Hindlimb muscle (tissue), 1 donor: ENCODE results near the gene FAM200A. TPM values are rescaled to one million over a fixed set of nuclear protein-coding genes. Genes with fewer than 3 reads are reported as not detected.
"Not testable (repeated sequence)": the region's sequence is repeated elsewhere in the genome, so short reads cannot be mapped to it uniquely, and the experiment has no call there.

Experiments
- DNase-seq: peaks from one replicate; pipeline ENCODE4 v3.0.0-alpha.2; 2013
- polyA plus RNA-seq: library from polyadenylated mRNA; unstranded; fragments of 120-200 nt; gene quantifications from one replicate; pipeline ENCODE4 v1.2.1, GENCODE V29; 2013; ENCODE audit not compliant: insufficient read length

Gene FAM200A
- polyA plus RNA-seq, 1 donor: 8.9 TPM

GRCh38 chr7:99558306-99559174 lies 6.6 kb upstream of the FAM200A start, which contains the start of gene ZNF655:
TSS of gene ZNF655 (plus strand) at chr7:99558642. CDS start at chr7:99560560, 1,918 bp downstream.
- DNase-seq: peak; percentile 93

- no peak for DNase-seq
These were observed 6.0 kb upstream of the FAM200A start for GRCh38 chr7:99557940-99558305.

- no peak for DNase-seq
These were observed 5.3 kb upstream of the FAM200A start for GRCh38 chr7:99557196-99557607.

- DNase-seq: no peak
These were observed 3.0 kb upstream of the FAM200A start for GRCh38 chr7:99554939-99555338.

- no peak for DNase-seq
These were observed 1.1 kb upstream of the FAM200A start for GRCh38 chr7:99553039-99553438.

- DNase-seq: no peak
These were observed 580 bp downstream of the FAM200A start for GRCh38 chr7:99551334-99551733.

- DNase-seq: not testable (repeated sequence)
These were observed 2.4 kb downstream of the FAM200A start for GRCh38 chr7:99549545-99549944.

GRCh38 chr7:99545308-99545707 lies 6.6 kb downstream of the FAM200A start:
- not testable (repeated sequence) for DNase-seq

GRCh38 chr7:99543916-99544315 lies 8.0 kb downstream of the FAM200A start:
- DNase-seq: no peak

- DNase-seq: no peak
These were observed 8.7 kb downstream of the FAM200A start for GRCh38 chr7:99543081-99543671.

GRCh38 chr7:99541212-99541611 lies 10.7 kb downstream of the FAM200A start:
- no peak for DNase-seq

- DNase-seq: no peak
These were observed 11.4 kb downstream of the FAM200A start for GRCh38 chr7:99540542-99540941.

GRCh38 chr7:99539213-99539811 lies 12.6 kb downstream of the FAM200A start:
- no peak for DNase-seq

- no peak for DNase-seq
These were observed 16.2 kb downstream of the FAM200A start for GRCh38 chr7:99535667-99536066.

- no peak for DNase-seq
These were observed 20.6 kb downstream of the FAM200A start for GRCh38 chr7:99531354-99531765.

- DNase-seq: no peak
These were observed 26.0 kb downstream of the FAM200A start for GRCh38 chr7:99525713-99526440.

- DNase-seq: no peak
These were observed 30.5 kb downstream of the FAM200A start for GRCh38 chr7:99521399-99521798.

- no peak for DNase-seq
These were observed 37.9 kb downstream of the FAM200A start for GRCh38 chr7:99514050-99514449.

- no peak for DNase-seq
These were observed 46.6 kb downstream of the FAM200A start for GRCh38 chr7:99505324-99505662.

GRCh38 chr7:99504603-99505323 lies 47.2 kb downstream of the FAM200A start, which contains the start of gene ZKSCAN5:
TSS of gene ZKSCAN5 (plus strand) at chr7:99504662. CDS start at chr7:99506045, 1,383 bp downstream.
- DNase-seq: peak; percentile 97

- no peak for DNase-seq
These were observed 47.7 kb downstream of the FAM200A start for GRCh38 chr7:99504281-99504602.

- not testable (repeated sequence) for DNase-seq
These were observed 50.7 kb downstream of the FAM200A start for GRCh38 chr7:99501236-99501635.
